Activated T-helper 17 cell treated with anti-CD3 and anti-CD28 coated beads, Interleukin-2, amount 50 U/mL, for 72 hours (primary cell): Measurements from ENCODE around the gene CCDC85A. TPM values are rescaled to one million over a fixed set of nuclear protein-coding genes. Genes with fewer than 3 reads are reported as not detected.

Experiments used
- ATAC-seq: fragments of 150-1000 bp; cut with Tn5 transposase; replicated peaks from 2 replicates; pipeline ENCODE4 v1.10.0; 2021; ENCODE audit warnings: mild to moderate bottlenecking, moderate library complexity
- H3K27ac Mint-ChIP-seq: one replicate; pipeline ENCODE4 v1.8.0; 2022; ENCODE audit warnings: mixed read lengths
- H3K27me3 Mint-ChIP-seq: one replicate; pipeline ENCODE4 v1.8.0; 2022; ENCODE audit warnings: mixed read lengths
- H3K36me3 Mint-ChIP-seq: one replicate; pipeline ENCODE4 v1.8.0; 2022; ENCODE audit warnings: low read depth, mild to moderate bottlenecking, mixed read lengths
- H3K4me1 Mint-ChIP-seq: one replicate; pipeline ENCODE4 v1.8.0; 2022; ENCODE audit warnings: mixed read lengths
- H3K4me3 Mint-ChIP-seq: one replicate; pipeline ENCODE4 v1.8.0; 2022; ENCODE audit warnings: mild to moderate bottlenecking, mixed read lengths
- H3K9me3 Mint-ChIP-seq: one replicate; pipeline ENCODE4 v1.8.0; 2022; ENCODE audit warnings: mixed read lengths
- total RNA-seq, 2 donors: library from RNA; stranded (reverse); gene quantifications; one replicate each; pipeline ENCODE4 v1.2.3, GENCODE V29; 2022

CCDC85A gene
- total RNA-seq, 2 donors from 2014 or later, result not detected

- Mint-ChIP-seq H3K27me3 (no peaks in the 10 kb centered on the region), H3K27ac (no peak overlapping the region), H3K36me3 (no peaks in the 10 kb centered on the region), H3K4me3 (no peak overlapping the region), H3K4me1 (no peaks in the 10 kb centered on the region), H3K9me3 (no peaks in the 10 kb centered on the region)
- no peak for ATAC-seq
Observed at GRCh38 chr2:56326346-56326741, 142.6 kb downstream of the CCDC85A start.

GRCh38 chr2:56331810-56332209, 148.0 kb downstream of the CCDC85A start:
- no peak overlapping the region for H3K4me3 Mint-ChIP-seq
- no peaks in the 10 kb centered on the region for H3K9me3 Mint-ChIP-seq

GRCh38 chr2:56333812-56334485, 150.2 kb downstream of the CCDC85A start:
- Mint-ChIP-seq H3K4me1 (no peaks in the 10 kb centered on the region), H3K4me3 (no peak overlapping the region), H3K27ac (no peak overlapping the region), H3K27me3 (no peaks in the 10 kb centered on the region), H3K36me3 (no peaks in the 10 kb centered on the region), H3K9me3 (no peaks in the 10 kb centered on the region)
- ATAC-seq, result no peak

More at GRCh38 chr2:56331810-56332209, 148.0 kb downstream of the CCDC85A start:
- ATAC-seq, result no peak
- H3K27ac Mint-ChIP-seq, result no peak overlapping the region
- H3K36me3 Mint-ChIP-seq, result no peaks in the 10 kb centered on the region
- no peaks in the 10 kb centered on the region for H3K27me3 Mint-ChIP-seq
- H3K4me1 Mint-ChIP-seq, result no peaks in the 10 kb centered on the region

GRCh38 chr2:56334622-56335021, 150.8 kb downstream of the CCDC85A start:
- Mint-ChIP-seq H3K36me3 (no peaks in the 10 kb centered on the region), H3K9me3 (no peaks in the 10 kb centered on the region), H3K27me3 (no peaks in the 10 kb centered on the region), H3K4me3 (no peak overlapping the region), H3K4me1 (no peaks in the 10 kb centered on the region), H3K27ac (no peak overlapping the region)
- ATAC-seq, result no peak

GRCh38 chr2:56335101-56335500, 151.3 kb downstream of the CCDC85A start:
- no peaks in the 10 kb centered on the region for H3K4me1 Mint-ChIP-seq
- H3K9me3 Mint-ChIP-seq, result no peaks in the 10 kb centered on the region
- no peak overlapping the region for H3K4me3 Mint-ChIP-seq
- ATAC-seq, result no peak
- no peaks in the 10 kb centered on the region for H3K27me3 Mint-ChIP-seq
- no peaks in the 10 kb centered on the region for H3K36me3 Mint-ChIP-seq
- H3K27ac Mint-ChIP-seq, result no peak overlapping the region

- no peaks in the 10 kb centered on the region for H3K4me1 Mint-ChIP-seq
- no peak overlapping the region for H3K4me3 Mint-ChIP-seq
- no peak overlapping the region for H3K27ac Mint-ChIP-seq
- no peaks in the 10 kb centered on the region for H3K9me3 Mint-ChIP-seq
- ATAC-seq, result no peak
- no peaks in the 10 kb centered on the region for H3K36me3 Mint-ChIP-seq
- no peaks in the 10 kb centered on the region for H3K27me3 Mint-ChIP-seq
Observed at GRCh38 chr2:56337342-56337741, 153.6 kb downstream of the CCDC85A start.

GRCh38 chr2:56338232-56338631, 154.4 kb downstream of the CCDC85A start:
- no peak for ATAC-seq

GRCh38 chr2:56344771-56345170, 161.0 kb downstream of the CCDC85A start:
- no peaks in the 10 kb centered on the region for H3K27me3 Mint-ChIP-seq
- H3K4me3 Mint-ChIP-seq, result no peak overlapping the region
- no peaks in the 10 kb centered on the region for H3K9me3 Mint-ChIP-seq
- no peaks in the 10 kb centered on the region for H3K4me1 Mint-ChIP-seq
- ATAC-seq, result no peak
- no peak overlapping the region for H3K27ac Mint-ChIP-seq
- H3K36me3 Mint-ChIP-seq, result no peaks in the 10 kb centered on the region

More at GRCh38 chr2:56338232-56338631, 154.4 kb downstream of the CCDC85A start:
- Mint-ChIP-seq H3K9me3 (no peaks in the 10 kb centered on the region), H3K4me1 (no peaks in the 10 kb centered on the region), H3K36me3 (no peaks in the 10 kb centered on the region), H3K27ac (no peak overlapping the region), H3K27me3 (no peaks in the 10 kb centered on the region), H3K4me3 (no peak overlapping the region)

- ATAC-seq, result no peak
- Mint-ChIP-seq H3K4me1 (no peaks in the 10 kb centered on the region), H3K36me3 (no peaks in the 10 kb centered on the region), H3K27me3 (no peaks in the 10 kb centered on the region), H3K4me3 (no peak overlapping the region), H3K27ac (no peak overlapping the region), H3K9me3 (no peaks in the 10 kb centered on the region)
Observed at GRCh38 chr2:56347881-56348280, 164.1 kb downstream of the CCDC85A start.

- Mint-ChIP-seq H3K27me3 (no peaks in the 10 kb centered on the region), H3K36me3 (no peaks in the 10 kb centered on the region), H3K4me1 (no peaks in the 10 kb centered on the region), H3K27ac (no peak overlapping the region), H3K4me3 (no peak overlapping the region), H3K9me3 (no peaks in the 10 kb centered on the region)
- ATAC-seq, result no peak
Observed at GRCh38 chr2:56348392-56349210, 164.8 kb downstream of the CCDC85A start.

- no peak overlapping the region for H3K4me3 Mint-ChIP-seq
- H3K27ac Mint-ChIP-seq, result no peak overlapping the region
- peaks cover 10% of the 10 kb centered on the region for H3K9me3 Mint-ChIP-seq
Observed at GRCh38 chr2:56357655-56358295, 174.0 kb downstream of the CCDC85A start.

GRCh38 chr2:56361844-56362243, 178.1 kb downstream of the CCDC85A start:
- Mint-ChIP-seq H3K27ac (no peak overlapping the region), H3K27me3 (no peaks in the 10 kb centered on the region), H3K9me3 (peaks cover 10% of the 10 kb centered on the region), H3K4me3 (no peak overlapping the region), H3K36me3 (no peaks in the 10 kb centered on the region), H3K4me1 (no peaks in the 10 kb centered on the region)
- no peak for ATAC-seq

More at GRCh38 chr2:56357655-56358295, 174.0 kb downstream of the CCDC85A start:
- Mint-ChIP-seq H3K27me3 (no peaks in the 10 kb centered on the region), H3K36me3 (no peaks in the 10 kb centered on the region), H3K4me1 (no peaks in the 10 kb centered on the region)
- no peak for ATAC-seq

GRCh38 chr2:56364902-56365301, 181.1 kb downstream of the CCDC85A start:
- no peak for ATAC-seq
- Mint-ChIP-seq H3K27ac (no peak overlapping the region), H3K4me3 (no peak overlapping the region), H3K9me3 (peaks cover 4% of the 10 kb centered on the region), H3K36me3 (no peaks in the 10 kb centered on the region), H3K27me3 (no peaks in the 10 kb centered on the region), H3K4me1 (no peaks in the 10 kb centered on the region)

- no peaks in the 10 kb centered on the region for H3K36me3 Mint-ChIP-seq
- H3K27ac Mint-ChIP-seq, result no peak overlapping the region
- no peak for ATAC-seq
- H3K4me3 Mint-ChIP-seq, result no peak overlapping the region
- no peaks in the 10 kb centered on the region for H3K27me3 Mint-ChIP-seq
- H3K4me1 Mint-ChIP-seq, result no peaks in the 10 kb centered on the region
- H3K9me3 Mint-ChIP-seq, result peaks cover 5% of the 10 kb centered on the region
Observed at GRCh38 chr2:56369316-56369715, 185.5 kb downstream of the CCDC85A start.
